T-cell (primary cell): ENCODE measurements around the gene PDHA1. TPM values are rescaled to one million over a fixed set of nuclear protein-coding genes. Genes with fewer than 3 reads are reported as not detected.

Experiments used
- ATAC-seq, 4 experiments: fragments of 200-7000 bp in 3 of 4; fragments of 150-1000 bp in 1 of 4; cut with Tn5 transposase; replicated peaks in 1 of 4; 1 replicate in 3 of 4; 2 replicates in 1 of 4; pipeline ENCODE4 v1.10.0; 2021; ENCODE audit warnings: moderate library complexity in 3 of 4, mild to moderate bottlenecking in 2 of 4, moderate number of reproducible peaks in 1 of 4
- CTCF ChIA-PET, 2 donors: fragments of 300-600 bp; sonication (Branson Sonifier 250); formaldehyde crosslinking; loops; one replicate each; lab custom pipeline; 2022; ENCODE audit warnings: antibody characterized with exemption in 2 of 2; lab: Charles Lee
- POLR2A ChIA-PET, 2 donors: fragments of 300-600 bp; sonication (Branson Sonifier 250); formaldehyde crosslinking; loops; one replicate each; lab custom pipeline; 2022; ENCODE audit warnings: antibody characterized with exemption in 2 of 2; lab: Charles Lee
- DNase-seq, 35 experiments: peaks; one replicate each; pipeline versions ENCODE4 v3.0.0 to v3.0.0-alpha.2; 2013 to 2023
- H3K27ac ChIP-seq: one replicate; pipeline ENCODE4 v1.5.1; 2013; ENCODE audit warnings: low read length
- H3K27me3 ChIP-seq, 2 experiments: replicated peaks in 1 of 2; 1 replicate in 1 of 2; 2 replicates in 1 of 2; pipeline versions ENCODE4 v1.6.1 to v1.7.0; 2013; ENCODE audit warnings: low read length in 1 of 2, mixed read lengths in 1 of 2; ENCODE audit not compliant: control insufficient read depth in 2 of 2, insufficient read depth in 2 of 2; ENCODE audit errors: extremely low read depth in 1 of 2
- H3K36me3 ChIP-seq, 2 donors: 1 replicate in 1 of 2; 2 replicates in 1 of 2; pipeline versions ENCODE4 v1.6.1 to v1.7.0; 2013; ENCODE audit warnings: low read length in 1 of 2; ENCODE audit not compliant: control insufficient read depth in 2 of 2, insufficient read depth in 1 of 2; ENCODE audit errors: extremely low read depth in 1 of 2
- H3K4me1 ChIP-seq, 2 experiments: 1 replicate in 1 of 2; 2 replicates in 1 of 2; pipeline versions ENCODE4 v1.6.1 to v1.7.0; 2013; ENCODE audit warnings: low read length in 2 of 2, mixed read lengths in 1 of 2; ENCODE audit not compliant: insufficient read depth in 2 of 2, control insufficient read depth in 1 of 2; ENCODE audit errors: extremely low read depth in 1 of 2
- H3K4me3 ChIP-seq, 2 donors: 1 replicate in 1 of 2; 2 replicates in 1 of 2; pipeline versions ENCODE4 v1.5.1 to v1.7.0; 2013; ENCODE audit warnings: mild to moderate bottlenecking in 2 of 2, low read length in 1 of 2, moderate library complexity in 1 of 2; ENCODE audit not compliant: control insufficient read depth in 1 of 2; ENCODE audit errors: extremely low read depth in 1 of 2
- H3K9me3 ChIP-seq: 2 replicates; pipeline ENCODE4 v1.7.0; 2013
- H3K27ac Mint-ChIP-seq, 2 donors: one replicate each; pipeline ENCODE4 v1.8.0; 2020 to 2021; ENCODE audit warnings: mild to moderate bottlenecking in 2 of 2, mixed read lengths in 2 of 2
- H3K27me3 Mint-ChIP-seq, 2 donors: one replicate each; pipeline ENCODE4 v1.8.0; 2021 to 2022; ENCODE audit warnings: mixed read lengths in 2 of 2
- H3K36me3 Mint-ChIP-seq: one replicate; pipeline ENCODE4 v1.8.0; 2021; ENCODE audit warnings: mixed read lengths
- H3K4me1 Mint-ChIP-seq, 3 donors: one replicate each; pipeline ENCODE4 v1.8.0; 2020 to 2022; ENCODE audit warnings: mixed read lengths in 3 of 3, mild to moderate bottlenecking in 1 of 3
- H3K4me3 Mint-ChIP-seq, 3 donors: one replicate each; pipeline ENCODE4 v1.8.0; 2020 to 2022; ENCODE audit warnings: mild to moderate bottlenecking in 3 of 3, mixed read lengths in 3 of 3, moderate library complexity in 3 of 3
- H3K9me3 Mint-ChIP-seq, 3 donors: one replicate each; pipeline ENCODE4 v1.8.0; 2020 to 2022; ENCODE audit warnings: mixed read lengths in 3 of 3
- WGBS: methylation state at CpG from one replicate; pipeline ENCODE4 v1.1.5; 2013; ENCODE audit warnings: missing lambda C conversion rate; ENCODE audit not compliant: insufficient coverage; 5-methylcytosine and 5-hydroxymethylcytosine counted together
- total RNA-seq, 35 experiments: library from RNA in 6 of 35; stranded (reverse) in 6 of 35; fragments of 120-200 nt in 1 of 35; gene quantifications; one replicate each; pipeline versions ENCODE4 v1.2.1 to v1.2.4 and lab custom pipeline; 2013 to 2026

Gene PDHA1
- total RNA-seq, 5 donors from 2014 or later (not counting 1 experiment from before 2014, with no cell fraction given), result 84.0 to 120 (median 114) TPM

- DNase-seq (no peak), ATAC-seq (no peak)
- peaks cover 0 to 3% of the 10 kb centered on the region in 2 donors for H3K27me3 Mint-ChIP-seq
- POLR2A ChIA-PET, result no interaction called here
- H3K9me3 ChIP-seq, result no peaks in the 10 kb centered on the region
- no peak overlapping the region for H3K4me3 ChIP-seq
- no peaks in the 10 kb centered on the region for H3K36me3 ChIP-seq
- WGBS, result 85% methylated on average over 2 of the region's 12 CpGs
- no peaks in the 10 kb centered on the region for H3K4me1 ChIP-seq
- no peaks in the 10 kb centered on the region for H3K27me3 ChIP-seq
- CTCF ChIA-PET, result interaction anchor here in 1 of 2 donors (0.7 kb wide), 1 partner anchor 88 kb away, joined by 3 read pairs; no protein-coding TSS in a partner anchor
- no peak overlapping the region for H3K27ac ChIP-seq
- no peaks in the 10 kb centered on the region for H3K9me3 Mint-ChIP-seq
- no peaks in the 10 kb centered on the region for H3K36me3 Mint-ChIP-seq
- no peaks in the 10 kb centered on the region for H3K4me1 Mint-ChIP-seq
- H3K4me3 Mint-ChIP-seq, result no peak overlapping the region
- no peak overlapping the region for H3K27ac Mint-ChIP-seq
Observed at GRCh38 chrX:19392078-19392477, 48.4 kb downstream of the PDHA1 start.

- no peaks in the 10 kb centered on the region for H3K27me3 ChIP-seq
- ATAC-seq (no peak), DNase-seq (no peak)
- H3K4me1 ChIP-seq, result no peaks in the 10 kb centered on the region
- no peaks in the 10 kb centered on the region for H3K4me1 Mint-ChIP-seq
- POLR2A ChIA-PET, result no interaction called here
- no peaks in the 10 kb centered on the region for H3K9me3 ChIP-seq
- H3K9me3 Mint-ChIP-seq, result no peaks in the 10 kb centered on the region
- peaks cover 0 to 3% of the 10 kb centered on the region in 2 donors for H3K27me3 Mint-ChIP-seq
- H3K36me3 Mint-ChIP-seq, result no peaks in the 10 kb centered on the region
- H3K36me3 ChIP-seq, result no peaks in the 10 kb centered on the region
- 100% methylated on average over 2 of the region's 4 CpGs for whole genome bisulfite sequencing
- H3K4me3 Mint-ChIP-seq, result no peak overlapping the region
- no peak overlapping the region for H3K27ac ChIP-seq
- H3K4me3 ChIP-seq, result no peak overlapping the region
- CTCF ChIA-PET, result no interaction called here
- H3K27ac Mint-ChIP-seq, result no peak overlapping the region
Observed at GRCh38 chrX:19392703-19393102, 49.0 kb downstream of the PDHA1 start.

DNA sequence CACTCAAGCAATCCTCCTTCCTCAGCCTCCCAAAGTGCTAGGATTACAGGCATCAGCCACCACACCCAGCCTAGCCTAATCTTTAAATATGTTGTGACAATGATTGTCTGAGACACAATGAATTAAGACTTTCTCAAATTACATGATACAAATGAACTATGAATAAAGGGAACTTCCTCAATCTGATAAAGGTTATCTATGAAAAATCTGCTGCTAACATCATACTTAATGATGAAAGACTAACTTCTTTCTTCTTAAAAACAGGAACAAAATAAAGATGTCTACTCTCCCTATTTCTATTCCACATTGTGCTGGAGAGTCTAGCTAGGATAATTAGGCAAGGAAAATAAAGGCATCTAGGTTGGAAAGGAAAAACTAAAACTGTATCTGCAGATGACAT is 60.0 kb downstream of the PDHA1 start:
- ATAC-seq, result no peak
- POLR2A ChIA-PET, result no interaction called here
- peaks cover 3 to 14% of the 10 kb centered on the region in 2 donors for H3K27me3 Mint-ChIP-seq

DNA sequence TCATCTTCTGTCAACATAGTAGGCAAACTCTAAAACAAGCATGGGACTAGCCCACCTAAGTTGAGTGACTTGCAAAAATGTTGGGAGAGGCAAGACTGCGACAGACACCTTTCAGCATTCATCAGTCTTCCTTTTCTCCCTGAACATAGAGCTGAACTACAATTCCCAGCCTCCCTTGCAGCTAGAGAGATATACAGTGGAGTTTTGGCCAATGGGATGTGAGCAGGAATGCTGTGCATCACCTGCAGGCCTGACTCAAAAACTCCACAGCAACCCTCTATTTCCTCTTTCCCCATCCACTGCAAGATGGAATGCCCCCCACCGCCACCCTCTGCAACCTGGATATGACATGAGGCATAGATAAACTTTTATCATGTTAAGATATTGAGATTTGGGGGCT is 66.5 kb downstream of the PDHA1 start:
- no peaks in the 10 kb centered on the region for H3K4me1 ChIP-seq
- H3K27me3 ChIP-seq, result peaks cover 0 to 3% of the 10 kb centered on the region in 2 experiments
- ChIA-PET CTCF (no interaction called here), POLR2A (no interaction called here)
- peaks cover 0 to 6% (median 0%) of the 10 kb centered on the region in 3 donors for H3K9me3 Mint-ChIP-seq
- H3K27me3 Mint-ChIP-seq, result peaks cover 4 to 27% of the 10 kb centered on the region in 2 donors
- H3K9me3 ChIP-seq, result no peaks in the 10 kb centered on the region
- ATAC-seq, result no peak
- no CpG with 5 or more reads among the region's 2 CpGs for WGBS
- no peak overlapping the region for H3K4me3 Mint-ChIP-seq
- H3K4me1 Mint-ChIP-seq, result no peaks in the 10 kb centered on the region
- no peak overlapping the region for H3K4me3 ChIP-seq
- H3K27ac Mint-ChIP-seq, result no peak overlapping the region
- no peak for DNase-seq
- no peak overlapping the region for H3K27ac ChIP-seq
- H3K36me3 ChIP-seq, result no peaks in the 10 kb centered on the region
- H3K36me3 Mint-ChIP-seq, result no peaks in the 10 kb centered on the region

More for the DNA sequence above, 60.0 kb downstream of the PDHA1 start:
- CTCF ChIA-PET, result no interaction called here
- Histone ChIP-seq H3K4me3 (no peak overlapping the region), H3K27me3 (peaks cover 0 to 6% of the 10 kb centered on the region in 2 experiments), H3K4me1 (no peaks in the 10 kb centered on the region), H3K9me3 (no peaks in the 10 kb centered on the region), H3K36me3 (no peaks in the 10 kb centered on the region), H3K27ac (no peak overlapping the region)
- no peak overlapping the region for H3K4me3 Mint-ChIP-seq
- H3K36me3 Mint-ChIP-seq, result no peaks in the 10 kb centered on the region
- H3K4me1 Mint-ChIP-seq, result no peaks in the 10 kb centered on the region
- DNase-seq, result no peak
- no peak overlapping the region for H3K27ac Mint-ChIP-seq
- H3K9me3 Mint-ChIP-seq, result no peaks in the 10 kb centered on the region

Other genes with a start within 250 kb of the PDHA1 start
- not detected for gene ADGRG2, start 221.5 kb upstream of the PDHA1 start, total RNA-seq
- under 1 TPM in 2 of 5 donors, not detected in 3; 0.09 to 0.23 TPM for gene MAP3K15, start 171.6 kb downstream of the PDHA1 start, total RNA-seq